Measurements from ENCODE around the gene ALKBH6. TPM values are rescaled to one million over a fixed set of nuclear protein-coding genes. Genes with fewer than 3 reads are reported as not detected.

The ALKBH6 gene
- 10 to 100 TPM; 28.6 to 29.0 TPM for total RNA-seq

DNA sequence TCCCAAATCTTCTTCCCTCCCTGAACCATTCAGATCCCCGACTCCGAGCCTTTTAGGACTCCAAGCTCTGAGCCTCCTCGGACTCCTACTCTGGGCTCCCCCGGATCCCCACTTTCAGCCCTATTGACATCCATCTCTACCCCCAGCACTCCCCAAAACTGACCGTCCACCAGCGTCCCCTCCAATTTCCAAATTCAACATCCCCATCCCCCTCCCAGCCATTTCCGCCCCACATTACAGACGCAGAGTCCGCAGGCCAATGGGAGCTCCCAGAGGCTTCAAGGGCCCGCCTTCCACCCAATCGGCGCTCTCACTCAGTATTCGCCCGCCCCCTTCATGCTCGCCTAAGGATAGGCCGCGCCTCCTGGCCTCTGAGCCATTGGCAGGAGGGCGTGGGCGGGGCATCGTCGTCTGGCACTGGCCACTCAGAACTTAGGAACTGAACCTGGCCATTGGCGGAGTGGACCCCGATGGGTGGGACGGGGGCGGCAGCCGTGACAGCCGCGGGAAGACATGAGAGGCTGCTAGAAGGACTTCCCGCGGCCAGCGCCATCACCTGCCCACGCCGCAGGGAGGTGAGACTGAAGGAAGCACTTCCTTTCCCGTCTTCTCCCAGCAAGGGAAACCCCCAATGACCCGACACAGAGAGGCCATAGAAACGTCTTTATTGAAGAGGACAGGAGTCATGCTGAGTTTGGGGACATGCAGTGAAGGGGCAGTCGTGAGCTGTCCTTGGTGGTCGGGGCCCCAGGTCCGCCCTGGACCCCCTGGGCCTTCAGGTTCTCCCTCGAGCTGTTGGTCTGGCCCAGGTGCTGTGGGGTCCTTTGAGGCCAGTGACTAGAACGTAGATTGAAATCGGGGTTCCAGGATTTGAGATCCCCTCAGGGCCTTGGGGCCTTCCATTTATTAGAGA lies at the start of gene ALKBH6:
Gene ALKBH6, minus strand, starts transcription at position 202 of the 913 bp plus-strand sequence. CDS start 816 bp downstream, outside the sequence.

DNA sequence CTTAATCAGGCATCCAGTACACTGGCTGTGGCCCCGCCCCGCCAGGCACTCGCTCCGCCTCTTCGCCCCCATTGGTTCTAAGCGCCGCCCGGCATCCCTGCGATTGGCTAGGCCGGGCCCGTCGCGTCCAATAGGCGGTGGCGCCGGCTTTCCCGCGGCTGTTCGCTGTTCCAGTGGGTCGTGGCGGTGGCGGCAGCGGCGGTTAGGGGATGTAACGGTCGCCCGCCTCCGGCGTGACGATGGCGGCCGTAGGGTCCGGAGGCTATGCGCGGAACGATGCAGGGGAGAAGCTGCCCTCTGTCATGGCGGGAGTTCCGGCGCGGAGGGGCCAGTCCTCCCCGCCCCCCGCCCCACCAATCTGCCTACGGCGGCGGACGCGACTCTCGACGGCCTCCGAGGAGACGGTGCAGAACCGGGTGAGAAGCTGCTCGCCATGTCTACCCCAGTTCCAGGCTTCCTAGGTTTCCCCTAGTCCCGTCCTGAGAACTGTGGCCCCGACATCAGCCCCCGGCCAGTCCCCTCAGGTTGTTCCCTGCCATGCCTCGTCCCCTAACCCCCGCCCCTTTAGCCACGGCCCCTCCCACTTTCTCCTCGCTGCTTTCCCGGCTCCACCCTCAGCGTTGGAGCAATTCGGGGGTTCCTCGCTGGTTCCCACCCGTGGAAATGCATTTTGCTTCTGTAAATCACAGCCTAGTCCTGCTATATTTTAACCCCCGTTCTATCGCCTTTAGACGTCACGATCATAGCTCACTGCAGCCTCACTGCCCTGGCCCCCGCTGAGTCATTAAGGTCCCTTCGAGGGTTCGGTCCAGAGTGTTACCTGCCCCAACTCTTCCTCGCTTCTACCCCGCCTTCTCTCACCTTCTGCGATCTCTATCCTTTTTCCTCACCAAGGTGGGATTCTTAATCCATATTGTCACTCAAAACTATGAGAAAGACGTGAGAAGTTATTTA lies 41.0 kb upstream of the ALKBH6 start, which contains the start of gene WDR62:
Gene WDR62, plus strand, starts transcription at position 165 of the 954 bp plus-strand sequence. Its CDS starts 75 bp downstream, at position 240.

DNA sequence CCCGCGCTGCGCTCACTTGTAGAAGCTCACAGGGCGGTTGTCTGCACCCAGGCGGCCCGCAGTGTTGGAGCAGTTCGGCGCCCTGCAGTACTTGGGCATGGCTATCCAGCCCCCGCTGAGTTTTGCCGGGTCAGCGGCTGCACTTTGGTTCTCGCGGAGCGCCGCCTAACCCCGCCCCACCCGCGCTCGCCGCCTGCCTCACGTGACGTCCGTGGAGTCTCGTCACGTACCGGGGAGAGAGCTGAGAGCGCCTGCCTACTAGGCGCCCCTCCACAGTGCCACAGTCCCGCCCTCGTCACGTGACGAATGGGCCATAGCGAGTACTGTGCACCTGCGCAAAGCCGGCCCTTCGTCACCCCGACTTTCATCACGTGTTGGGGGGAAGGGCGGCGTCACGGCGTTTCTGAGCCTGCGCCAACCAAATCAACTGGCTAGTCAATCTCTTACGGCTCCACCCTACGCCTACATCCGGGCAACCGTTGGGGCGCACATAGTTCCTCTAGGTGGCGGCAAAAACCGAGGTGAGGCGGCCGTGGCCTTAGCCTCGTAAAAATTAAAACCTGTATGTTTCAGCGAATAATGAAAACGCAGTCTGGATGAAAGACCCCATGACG lies 40.2 kb upstream of the ALKBH6 start, which contains the start of gene THAP8:
Gene THAP8, minus strand, starts transcription at position 167 of the 614 bp plus-strand sequence. Its CDS starts 68 bp downstream, at position 99.

DNA sequence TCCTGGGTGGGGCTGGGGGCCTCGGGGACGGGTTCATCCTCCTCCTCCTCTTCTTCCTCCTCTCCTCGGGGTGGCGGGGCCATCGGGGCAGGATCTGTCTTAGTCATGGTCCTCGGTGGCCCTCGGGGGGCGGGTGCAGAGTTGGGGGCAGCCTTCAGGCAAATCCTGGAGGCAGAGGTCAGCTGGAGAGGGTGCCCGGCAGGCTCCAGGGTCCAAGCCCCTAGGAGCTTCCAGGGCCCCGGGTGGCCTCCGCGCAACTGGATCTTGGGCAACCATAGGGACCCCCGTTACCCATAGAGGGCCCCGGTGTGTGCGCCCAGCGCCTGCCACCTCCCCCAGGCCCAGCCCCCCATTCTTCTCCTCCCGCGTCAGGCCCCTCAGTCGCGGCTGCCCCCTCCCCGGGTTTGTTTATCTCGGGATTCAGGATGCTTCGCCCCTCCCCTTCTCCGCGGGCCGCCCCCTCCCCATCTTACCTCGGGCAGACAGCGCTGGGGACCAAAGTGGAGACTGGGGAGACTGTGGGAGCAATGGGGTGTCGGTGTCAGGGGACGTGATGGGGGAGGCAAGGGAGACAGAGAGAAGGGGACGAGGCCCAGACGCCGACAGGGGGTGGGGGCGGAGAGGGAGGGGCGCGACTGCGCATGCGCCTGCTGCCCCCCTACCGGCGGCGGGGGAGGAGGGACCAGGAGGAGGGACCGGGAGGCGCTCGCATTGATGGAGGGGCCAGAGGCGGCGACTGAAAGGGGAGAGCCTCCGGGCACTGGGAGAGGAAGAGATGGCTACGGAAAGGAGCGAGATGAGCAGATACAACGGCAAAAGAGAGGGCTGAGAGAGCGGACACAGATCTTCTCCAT lies 18.5 kb upstream of the ALKBH6 start, which contains the start of gene CLIP3:
Gene CLIP3, minus strand, starts transcription at position 623 of the 854 bp plus-strand sequence. Its CDS starts 516 bp downstream, at position 107.

DNA sequence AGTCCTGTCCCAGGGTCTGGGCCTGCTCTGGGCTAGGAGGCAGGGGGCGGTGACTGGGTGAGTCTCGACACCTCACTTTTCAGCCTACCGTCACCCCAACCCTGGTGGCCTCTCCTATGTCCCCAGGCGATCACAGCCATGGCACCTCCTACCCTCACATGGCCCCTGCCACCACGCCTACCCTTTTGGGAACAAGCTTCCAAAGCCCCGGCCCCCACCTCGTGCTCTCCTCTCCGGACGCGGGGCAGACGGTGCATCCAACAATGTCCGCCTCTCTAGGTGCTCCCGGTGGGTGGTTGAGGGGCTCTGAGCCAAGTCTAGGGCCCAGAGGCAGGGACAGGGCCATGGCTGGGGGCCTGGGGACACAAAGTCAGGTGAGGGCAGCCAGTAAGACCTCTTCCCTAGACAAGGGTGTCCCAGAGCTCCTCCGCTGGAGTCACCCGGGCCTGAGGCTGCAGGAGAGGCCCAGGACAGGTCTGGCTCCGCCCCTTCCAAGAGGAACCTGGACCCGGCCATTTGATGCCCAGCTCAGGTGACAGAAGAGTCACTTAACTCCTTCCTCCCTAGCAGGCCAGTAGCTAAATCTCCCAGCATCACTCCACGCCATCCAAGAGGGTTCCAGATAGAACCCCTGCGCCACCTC lies 5.6 kb downstream of the ALKBH6 start, which contains the start of gene SYNE4:
Gene SYNE4, minus strand, starts transcription at position 478 of the 643 bp plus-strand sequence. Its CDS starts 132 bp downstream, at position 346.

DNA sequence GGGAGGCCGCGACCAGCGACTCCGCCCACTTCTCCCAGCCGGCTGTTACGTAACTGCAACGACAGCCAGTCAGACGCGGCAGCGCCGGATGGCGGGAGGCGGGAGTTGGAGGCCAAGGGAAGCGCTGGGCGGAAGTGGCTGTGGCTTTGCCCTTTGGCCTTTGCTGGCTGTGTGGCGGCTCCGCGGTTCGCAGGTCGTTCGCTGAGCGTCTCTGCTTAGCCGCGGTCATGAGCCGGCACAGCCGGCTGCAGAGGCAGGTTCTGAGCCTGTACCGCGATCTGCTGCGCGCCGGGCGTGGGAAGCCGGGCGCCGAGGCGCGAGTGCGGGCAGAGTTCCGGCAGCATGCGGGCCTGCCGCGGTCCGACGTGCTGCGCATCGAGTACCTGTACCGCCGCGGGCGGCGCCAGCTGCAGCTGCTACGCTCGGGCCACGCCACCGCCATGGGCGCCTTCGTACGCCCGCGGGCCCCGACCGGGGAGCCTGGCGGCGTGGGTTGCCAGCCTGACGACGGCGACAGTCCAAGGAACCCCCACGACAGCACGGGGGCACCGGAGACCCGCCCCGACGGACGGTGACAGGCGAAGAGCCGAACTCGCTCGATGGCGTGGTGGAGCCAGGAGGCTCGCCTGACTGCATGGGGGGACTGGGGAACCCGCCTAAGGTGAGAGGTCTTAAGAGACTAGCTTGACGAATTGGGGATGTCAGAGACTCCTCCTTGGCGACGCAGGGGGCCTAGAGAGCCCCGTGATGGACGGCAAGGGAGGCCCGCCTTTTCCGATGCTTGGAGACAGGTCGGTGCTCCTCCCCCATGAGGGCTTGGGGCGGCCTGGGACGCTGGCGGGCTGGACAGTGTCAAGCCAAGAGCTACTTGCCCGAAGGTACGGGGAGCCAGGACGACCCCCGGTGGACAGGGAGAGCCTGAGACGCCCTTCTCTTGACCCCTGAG lies 18.7 kb downstream of the ALKBH6 start, which contains the start of gene SDHAF1:
Gene SDHAF1, plus strand, starts transcription at position 141 of the 946 bp plus-strand sequence. Its CDS starts 87 bp downstream, at position 228.

Other genes starting within 250 kb of the ALKBH6 start
- 1 to 10 TPM; 1.3 to 7.9 TPM for gene ARHGAP33, start 238.6 kb downstream of the ALKBH6 start, total RNA-seq
- not detected for gene PRODH2, start 201.4 kb downstream of the ALKBH6 start, total RNA-seq
- gene NPHS1, start 161.7 kb downstream of the ALKBH6 start, total RNA-seq: not detected
- under 1 TPM; 0.33 to 0.34 TPM for gene KIRREL2, start 157.3 kb downstream of the ALKBH6 start, total RNA-seq
- 1 to 10 TPM in 1 of 2 donors, under 1 TPM in 1; under 0.01 to 2.1 TPM for gene APLP1, start 145.6 kb downstream of the ALKBH6 start, total RNA-seq
- gene NFKBID, start 113.7 kb downstream of the ALKBH6 start, total RNA-seq: 10 to 100 TPM in 1 of 2 donors, 1 to 10 TPM in 1; 3.1 to 20.6 TPM
- gene HCST, start 111.7 kb downstream of the ALKBH6 start, total RNA-seq: under 1 TPM in 1 of 2 donors, not detected in 1; 1.00 TPM
- gene TYROBP, start 105.9 kb downstream of the ALKBH6 start, total RNA-seq: not detected
- 1 to 10 TPM; 5.2 to 5.7 TPM for gene LRFN3, start 77.8 kb downstream of the ALKBH6 start, total RNA-seq
- gene SDHAF1, start 19.0 kb downstream of the ALKBH6 start, total RNA-seq: 10 to 100 TPM in 1 of 2 donors, 1 to 10 TPM in 1; 9.6 to 20.6 TPM
- under 1 TPM in 1 of 2 donors, not detected in 1; under 0.01 TPM for gene SYNE4, start 5.4 kb downstream of the ALKBH6 start, total RNA-seq
- 1 to 10 TPM; 2.0 to 3.1 TPM for gene CLIP3, start 18.7 kb upstream of the ALKBH6 start, total RNA-seq
- 1 to 10 TPM; 2.7 to 4.1 TPM for gene THAP8, start 40.1 kb upstream of the ALKBH6 start, total RNA-seq
- 10 to 100 TPM in 1 of 2 donors, 1 to 10 TPM in 1; 6.2 to 16.3 TPM for gene WDR62, start 40.7 kb upstream of the ALKBH6 start, total RNA-seq
- not detected for gene OVOL3, start 96.9 kb upstream of the ALKBH6 start, total RNA-seq
- gene POLR2I, start 100.7 kb upstream of the ALKBH6 start, total RNA-seq: 10 to 100 TPM; 37.5 to 72.3 TPM
- gene TBCB, start 101.3 kb upstream of the ALKBH6 start, total RNA-seq: 100 to 1,000 TPM; 123 to 168 TPM
- 100 to 1,000 TPM; 255 to 283 TPM for gene CAPNS1, start 125.9 kb upstream of the ALKBH6 start, total RNA-seq
- 1 to 10 TPM in 1 of 2 donors, under 1 TPM in 1; 0.33 to 2.1 TPM for gene COX7A1, start 138.2 kb upstream of the ALKBH6 start, total RNA-seq
- 1 to 10 TPM; 1.7 to 2.1 TPM for gene ZNF565, start 200.5 kb upstream of the ALKBH6 start, total RNA-seq
- 10 to 100 TPM; 38.2 to 49.6 TPM for gene ZNF146, start 200.9 kb upstream of the ALKBH6 start, total RNA-seq

Measured in melanocyte of skin (primary cell).